A673 (cell line): ENCODE measurements around the gene LRP11. TPM values are rescaled to one million over a fixed set of nuclear protein-coding genes. Genes with fewer than 3 reads are reported as not detected.

ENCODE experiments used
- BruUV-seq: library from RNA; stranded (reverse); fragments of 400-500 nt; replicated peaks from 2 replicates; lab custom pipeline; 2021; lab: Mats Ljungman, UMichigan
- CTCF ChIA-PET: fragments of 300-600 bp; sonication (Branson Sonifier 250); formaldehyde crosslinking; loops from one replicate; lab custom pipeline; 2022; ENCODE audit warnings: antibody characterized with exemption; lab: Charles Lee
- POLR2A ChIA-PET: fragments of 300-600 bp; sonication (Branson Sonifier 250); formaldehyde crosslinking; loops from one replicate; lab custom pipeline; 2022; ENCODE audit warnings: antibody characterized with exemption; ENCODE audit not compliant: low non-redundant PET; lab: Charles Lee
- DNase-seq: peaks from one replicate; pipeline ENCODE4 v3.0.0-alpha.2; 2015; ENCODE audit warnings: low spot score
- H3K27ac ChIP-seq: fragments of 200-600 bp; sonication (generic); 2 replicates; pipeline ENCODE4 v1.5.1; 2016; ENCODE audit warnings: mixed run types, low read depth, mild to moderate bottlenecking, mixed read lengths, antibody characterized with exemption, low read length; ENCODE audit not compliant: poor library complexity, severe bottlenecking
- H3K27me3 ChIP-seq: fragments of 200-600 bp; sonication (generic); replicated peaks from 2 replicates; pipeline ENCODE4 v1.6.1; 2017; ENCODE audit warnings: mixed run types, low read depth, mild to moderate bottlenecking, mixed read lengths, antibody characterized with exemption, low read length; ENCODE audit not compliant: insufficient read depth, poor library complexity
- H3K36me3 ChIP-seq: fragments of 200-600 bp; sonication (generic); 2 replicates; pipeline ENCODE4 v1.6.1; 2016; ENCODE audit warnings: mixed run types, mild to moderate bottlenecking, mixed read lengths, antibody characterized with exemption, low read length; ENCODE audit not compliant: insufficient read depth, poor library complexity, severe bottlenecking
- H3K4me1 ChIP-seq: fragments of 200-600 bp; sonication (generic); 2 replicates; pipeline ENCODE4 v1.6.1; 2017; ENCODE audit warnings: mixed run types, mild to moderate bottlenecking, mixed read lengths, antibody characterized with exemption, low read length; ENCODE audit not compliant: insufficient read depth, poor library complexity, severe bottlenecking
- H3K4me3 ChIP-seq: fragments of 200-600 bp; sonication (generic); 2 replicates; pipeline ENCODE4 v1.5.1; 2016; ENCODE audit warnings: low read depth, mixed run types, mild to moderate bottlenecking, mixed read lengths, low read length; ENCODE audit not compliant: poor library complexity, severe bottlenecking
- H3K9me3 ChIP-seq: fragments of 200-600 bp; sonication (generic); 2 replicates; pipeline ENCODE4 v1.6.1; 2016; ENCODE audit warnings: mixed run types, low read depth, mild to moderate bottlenecking, mixed read lengths, antibody characterized with exemption, low read length; ENCODE audit not compliant: poor library complexity, severe bottlenecking
- EZH2 ChIP-seq: fragments of 200-600 bp; sonication (generic); IDR thresholded peaks from 2 replicates; pipeline ENCODE4 v1.6.1; 2017; ENCODE audit warnings: borderline replicate concordance, low read depth, mild to moderate bottlenecking, mixed read lengths, antibody characterized with exemption, low read length; ENCODE audit not compliant: poor library complexity, severe bottlenecking
- intact Hi-C: fragments of 100-400 bp; cut with micrococcal nuclease; formaldehyde crosslinking; loops from one replicate; pipeline ENCODE4 v1.10.0; 2022; ENCODE audit not compliant: unreplicated experiment
- total RNA-seq: library from RNA; stranded (reverse); gene quantifications from 2 replicates; pipeline ENCODE4 v1.2.3, GENCODE V29; 2021
- TF ChIP-seq, protein P1 (sequence below): fragments of 300-800, 200-600 bp; sonication (generic); conservative IDR thresholded peaks from 2 replicates; pipeline ENCODE4 v1.5.1; 2017; ENCODE audit warnings: low read depth, mild to moderate bottlenecking, antibody characterized with exemption, low read length, moderate library complexity, mixed read lengths

LRP11 gene
- total RNA-seq, 1 experiment from 2014 or later: 56.1 TPM

DNA sequence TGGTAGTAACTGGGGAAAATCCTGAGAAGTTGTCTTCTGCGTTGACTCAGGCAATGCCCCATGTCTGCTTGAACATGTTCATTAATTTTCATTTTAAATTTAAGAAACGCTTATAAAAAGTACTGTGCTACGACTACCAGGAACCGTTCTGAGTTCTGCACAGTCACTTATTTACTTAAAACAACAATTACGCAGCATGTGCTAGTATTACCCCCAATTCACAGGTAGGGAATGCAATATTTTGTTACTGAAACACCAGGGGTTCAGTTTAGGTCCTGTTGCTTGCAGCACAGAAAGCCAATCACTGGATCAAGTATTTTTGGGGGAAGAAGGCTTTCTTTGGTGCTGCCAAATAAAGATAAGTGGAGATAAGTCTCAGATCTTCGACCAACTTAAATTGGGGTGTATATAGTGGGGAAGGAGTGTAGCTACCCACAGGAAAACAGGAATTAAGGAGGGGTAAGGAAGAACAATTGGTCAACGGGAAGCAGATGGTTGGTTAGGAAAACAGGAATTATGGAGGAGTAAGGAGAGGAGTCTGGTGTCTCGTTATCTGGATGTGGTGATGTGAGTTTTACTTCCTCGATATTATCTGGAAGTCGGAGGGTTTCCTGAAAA is 5.2 kb upstream of the LRP11 start:
- POLR2A ChIA-PET: no interaction called here
- CTCF ChIA-PET: no interaction called here
- BruUV-seq: no TSS peak

DNA sequence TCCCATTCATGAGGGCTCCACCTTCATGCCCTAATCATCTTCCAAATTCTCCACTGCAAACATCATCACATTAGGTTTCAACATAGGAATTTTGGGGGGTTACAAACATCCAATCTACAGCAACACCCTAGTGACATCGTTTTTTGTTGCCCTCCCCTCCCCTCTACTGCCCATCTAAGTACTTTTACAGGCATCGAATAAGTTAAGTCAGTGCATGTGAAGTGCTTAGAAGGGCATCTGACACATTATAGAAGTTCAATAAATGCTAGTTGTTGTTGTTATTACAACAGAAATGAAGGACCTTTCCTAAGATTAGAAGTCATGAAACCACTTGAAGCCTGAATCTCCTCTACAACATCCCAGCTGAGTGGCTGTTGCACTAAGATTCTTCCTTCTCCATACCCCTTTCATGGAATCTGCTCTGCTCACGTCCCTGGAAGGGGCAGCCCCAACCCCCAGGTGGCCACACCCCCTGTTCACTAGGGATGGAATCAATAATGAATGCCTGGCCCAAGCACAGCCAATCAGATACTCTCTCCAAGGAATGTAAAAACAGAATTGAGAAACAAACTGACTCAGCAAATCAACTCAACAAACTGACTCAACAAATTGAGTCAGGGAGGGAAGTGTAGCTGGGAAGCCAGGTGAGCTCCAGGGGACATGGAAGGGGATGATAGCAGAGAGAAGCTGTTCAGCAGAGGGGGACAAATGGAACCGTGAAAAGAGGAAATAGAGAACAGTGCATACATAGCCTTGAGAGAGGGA is 3.9 kb upstream of the LRP11 start:
- ChIA-PET POLR2A (no interaction called here), CTCF (no interaction called here)
- Histone ChIP-seq H3K27me3 (no peaks in the 10 kb centered on the region), H3K9me3 (peaks cover 13% of the 10 kb centered on the region), H3K4me1 (no peaks in the 10 kb centered on the region), H3K27ac (no peak overlapping the region), H3K4me3 (no peak overlapping the region), H3K36me3 (no peaks in the 10 kb centered on the region)
- intact Hi-C loops: loop anchor here (10.0 kb wide), 1 partner anchor 303 kb away; the partner anchor contains the start of gene GINM1
- no TSS peak for BruUV-seq
- peak; percentile 54 for DNase-seq
- TF ChIP-seq EZH2: no peak
- TF ChIP-seq, protein P1, sequence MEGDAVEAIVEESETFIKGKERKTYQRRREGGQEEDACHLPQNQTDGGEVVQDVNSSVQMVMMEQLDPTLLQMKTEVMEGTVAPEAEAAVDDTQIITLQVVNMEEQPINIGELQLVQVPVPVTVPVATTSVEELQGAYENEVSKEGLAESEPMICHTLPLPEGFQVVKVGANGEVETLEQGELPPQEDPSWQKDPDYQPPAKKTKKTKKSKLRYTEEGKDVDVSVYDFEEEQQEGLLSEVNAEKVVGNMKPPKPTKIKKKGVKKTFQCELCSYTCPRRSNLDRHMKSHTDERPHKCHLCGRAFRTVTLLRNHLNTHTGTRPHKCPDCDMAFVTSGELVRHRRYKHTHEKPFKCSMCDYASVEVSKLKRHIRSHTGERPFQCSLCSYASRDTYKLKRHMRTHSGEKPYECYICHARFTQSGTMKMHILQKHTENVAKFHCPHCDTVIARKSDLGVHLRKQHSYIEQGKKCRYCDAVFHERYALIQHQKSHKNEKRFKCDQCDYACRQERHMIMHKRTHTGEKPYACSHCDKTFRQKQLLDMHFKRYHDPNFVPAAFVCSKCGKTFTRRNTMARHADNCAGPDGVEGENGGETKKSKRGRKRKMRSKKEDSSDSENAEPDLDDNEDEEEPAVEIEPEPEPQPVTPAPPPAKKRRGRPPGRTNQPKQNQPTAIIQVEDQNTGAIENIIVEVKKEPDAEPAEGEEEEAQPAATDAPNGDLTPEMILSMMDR: no peak

More for the DNA sequence above, 5.2 kb upstream of the LRP11 start:
- intact Hi-C loops: loop anchor here (10.0 kb wide), 1 partner anchor 305 kb away; the partner anchor contains the start of gene GINM1
- DNase-seq: no peak
- no peaks in the 10 kb centered on the region for H3K36me3 ChIP-seq
- TF ChIP-seq, protein P1: no peak
- no peak for TF ChIP-seq EZH2
- no peaks in the 10 kb centered on the region for H3K4me1 ChIP-seq
- no peak overlapping the region for H3K4me3 ChIP-seq
- no peak overlapping the region for H3K27ac ChIP-seq
- no peaks in the 10 kb centered on the region for H3K27me3 ChIP-seq
- H3K9me3 ChIP-seq: peaks cover 13% of the 10 kb centered on the region

DNA sequence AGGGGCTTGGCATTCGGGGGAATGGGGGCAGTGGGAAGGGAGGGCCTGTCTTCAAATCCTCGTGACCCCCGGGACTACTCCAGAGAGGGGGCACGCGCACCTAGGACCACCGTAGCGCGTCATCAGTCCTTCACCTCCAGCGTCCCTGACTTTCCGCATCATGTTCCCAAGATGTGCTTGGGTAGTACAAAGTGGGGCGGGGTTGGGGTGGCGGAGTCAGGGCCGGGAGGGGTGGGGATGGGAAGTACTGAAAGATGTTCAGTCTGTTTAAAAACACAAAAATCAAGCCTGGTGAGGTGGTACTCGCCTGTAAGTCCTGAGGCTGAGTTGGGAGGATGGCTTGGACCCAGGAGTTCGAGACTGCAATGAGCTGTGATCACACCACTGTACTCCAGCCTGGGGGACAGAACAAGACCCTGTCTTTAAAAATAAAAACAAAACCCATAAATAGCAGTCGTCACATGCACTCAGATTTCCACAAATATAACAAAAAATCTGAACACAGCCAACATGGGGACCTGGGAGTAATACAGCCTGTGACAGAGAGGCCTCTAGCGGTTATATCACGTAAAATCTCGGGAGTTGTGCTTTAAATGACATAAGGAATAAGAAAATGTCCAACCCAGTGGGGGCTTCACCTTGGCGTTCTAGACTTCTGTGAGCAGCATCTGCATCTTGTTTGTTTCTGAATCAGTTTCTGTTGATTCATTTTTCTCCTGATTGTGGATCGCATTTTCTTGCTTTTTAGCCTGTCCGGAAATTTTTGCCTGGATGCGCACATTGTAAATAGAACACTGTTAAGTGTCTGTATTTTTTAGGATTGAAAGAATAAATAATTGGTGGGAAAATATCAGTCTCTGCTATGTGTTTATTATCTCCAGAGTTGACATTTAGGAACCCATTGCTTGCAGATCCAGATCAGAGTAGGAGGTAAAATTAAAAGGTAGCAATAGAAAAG is 698 bp upstream of the LRP11 start:
- intact Hi-C loops: loop anchor here (2.0 to 10.0 kb wide), 3 partner anchors 30 to 300 kb away; partner anchors contain the start of genes GINM1 and LATS1
- no peaks in the 10 kb centered on the region for H3K36me3 ChIP-seq
- H3K4me3 ChIP-seq: peak overlapping the region; percentile 92
- BruUV-seq: no TSS peak
- TF ChIP-seq, protein P1: peak; percentile 76
- no peak for TF ChIP-seq EZH2
- CTCF ChIA-PET: no interaction called here
- H3K9me3 ChIP-seq: no peaks in the 10 kb centered on the region
- H3K27ac ChIP-seq: peak overlapping the region; percentile 82
- H3K4me1 ChIP-seq: peaks cover 14% of the 10 kb centered on the region
- peak; percentile 85 for DNase-seq
- POLR2A ChIA-PET: interaction anchor here (0.6 kb wide), 1 partner anchor 120 kb away, joined by 7 read pairs; no protein-coding TSS in a partner anchor
- no peaks in the 10 kb centered on the region for H3K27me3 ChIP-seq
